SK-N-SH treated with all-trans-retinoic acid at 6 μM for 48 hours (cell line): ENCODE data around the gene CTRB2.

Experiments used
- GLIS3 ChIP-seq: fragments of 250-450 bp; sonication (Bioruptor Pico); IDR thresholded peaks from 2 replicates; pipeline ENCODE4 v1.5.0; 2020; ENCODE audit warnings: mild to moderate bottlenecking, moderate library complexity
- OSR1 ChIP-seq: fragments of 250-450 bp; sonication (Bioruptor Pico); IDR thresholded peaks from 2 replicates; pipeline ENCODE4 v1.8.0; 2022; ENCODE audit warnings: moderate library complexity, mild to moderate bottlenecking, inconsistent platforms
- SNAI2 ChIP-seq: fragments of 250-450 bp; sonication (Bioruptor Pico); IDR thresholded peaks from 2 replicates; pipeline ENCODE4 v1.5.0; 2020; ENCODE audit warnings: mild to moderate bottlenecking, moderate library complexity
- ZNF70 ChIP-seq: fragments of 450-650 bp; formaldehyde crosslinking; IDR thresholded peaks from 2 replicates; pipeline ENCODE4 v1.5.0; 2020; ENCODE audit warnings: mild to moderate bottlenecking, moderate library complexity
- TF ChIP-seq, protein P1 (sequence below): fragments of 250-450 bp; sonication (Bioruptor Pico); IDR thresholded peaks from 2 replicates; pipeline ENCODE4 v1.8.0; 2021; ENCODE audit warnings: low read depth, mild to moderate bottlenecking, moderate library complexity, borderline replicate concordance
- TF ChIP-seq, protein P2 (sequence below): fragments of 250-450 bp; sonication (Bioruptor Pico); IDR thresholded peaks from 2 replicates; pipeline ENCODE4 v1.5.1; 2020; ENCODE audit warnings: low read depth, mild to moderate bottlenecking, moderate library complexity

DNA sequence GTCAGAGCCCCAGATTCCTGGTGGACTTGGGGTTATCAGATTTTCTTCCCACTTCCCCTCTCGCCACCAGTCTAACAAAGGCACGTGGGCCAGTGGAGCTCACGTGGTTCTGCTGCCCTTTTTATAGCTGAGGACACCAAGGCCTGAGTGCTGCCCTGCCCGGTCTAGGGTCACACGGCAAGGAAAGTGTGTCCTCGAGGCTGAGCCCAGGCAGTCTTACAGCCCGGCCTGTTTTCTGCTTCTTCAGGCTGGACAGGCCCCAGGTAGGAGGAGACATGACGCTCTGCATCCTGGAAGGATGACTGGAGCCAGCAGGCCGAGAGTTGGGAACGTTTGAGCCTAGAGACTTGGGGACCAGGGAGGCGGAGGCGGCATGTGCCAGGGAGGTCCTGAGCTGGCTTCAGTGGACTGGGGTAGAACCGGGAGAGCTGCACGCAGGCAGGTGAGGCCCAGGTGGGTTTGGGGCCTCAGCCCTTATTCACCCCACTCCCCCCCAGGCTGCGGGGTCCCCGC, 15.4 kb upstream of the CTRB2 start:
- TF ChIP-seq, protein P1, sequence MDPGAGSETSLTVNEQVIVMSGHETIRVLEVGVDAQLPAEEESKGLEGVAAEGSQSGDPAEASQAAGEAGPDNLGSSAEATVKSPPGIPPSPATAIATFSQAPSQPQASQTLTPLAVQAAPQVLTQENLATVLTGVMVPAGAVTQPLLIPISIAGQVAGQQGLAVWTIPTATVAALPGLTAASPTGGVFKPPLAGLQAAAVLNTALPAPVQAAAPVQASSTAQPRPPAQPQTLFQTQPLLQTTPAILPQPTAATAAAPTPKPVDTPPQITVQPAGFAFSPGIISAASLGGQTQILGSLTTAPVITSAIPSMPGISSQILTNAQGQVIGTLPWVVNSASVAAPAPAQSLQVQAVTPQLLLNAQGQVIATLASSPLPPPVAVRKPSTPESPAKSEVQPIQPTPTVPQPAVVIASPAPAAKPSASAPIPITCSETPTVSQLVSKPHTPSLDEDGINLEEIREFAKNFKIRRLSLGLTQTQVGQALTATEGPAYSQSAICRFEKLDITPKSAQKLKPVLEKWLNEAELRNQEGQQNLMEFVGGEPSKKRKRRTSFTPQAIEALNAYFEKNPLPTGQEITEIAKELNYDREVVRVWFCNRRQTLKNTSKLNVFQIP (CRISPR knock-in tag), result no peak
- TF ChIP-seq SNAI2 (CRISPR knock-in tag), result no peak
- no peak for TF ChIP-seq GLIS3
- TF ChIP-seq, protein P2, sequence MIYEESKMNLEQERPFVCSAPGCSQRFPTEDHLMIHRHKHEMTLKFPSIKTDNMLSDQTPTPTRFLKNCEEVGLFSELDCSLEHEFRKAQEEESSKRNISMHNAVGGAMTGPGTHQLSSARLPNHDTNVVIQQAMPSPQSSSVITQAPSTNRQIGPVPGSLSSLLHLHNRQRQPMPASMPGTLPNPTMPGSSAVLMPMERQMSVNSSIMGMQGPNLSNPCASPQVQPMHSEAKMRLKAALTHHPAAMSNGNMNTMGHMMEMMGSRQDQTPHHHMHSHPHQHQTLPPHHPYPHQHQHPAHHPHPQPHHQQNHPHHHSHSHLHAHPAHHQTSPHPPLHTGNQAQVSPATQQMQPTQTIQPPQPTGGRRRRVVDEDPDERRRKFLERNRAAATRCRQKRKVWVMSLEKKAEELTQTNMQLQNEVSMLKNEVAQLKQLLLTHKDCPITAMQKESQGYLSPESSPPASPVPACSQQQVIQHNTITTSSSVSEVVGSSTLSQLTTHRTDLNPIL, result no peak
- no peak for TF ChIP-seq ZNF70 (CRISPR knock-in tag)
- TF ChIP-seq OSR1 (CRISPR knock-in tag), result no peak
